Measurements from ENCODE around the gene IL17RE.

Gene IL17RE

DNA sequence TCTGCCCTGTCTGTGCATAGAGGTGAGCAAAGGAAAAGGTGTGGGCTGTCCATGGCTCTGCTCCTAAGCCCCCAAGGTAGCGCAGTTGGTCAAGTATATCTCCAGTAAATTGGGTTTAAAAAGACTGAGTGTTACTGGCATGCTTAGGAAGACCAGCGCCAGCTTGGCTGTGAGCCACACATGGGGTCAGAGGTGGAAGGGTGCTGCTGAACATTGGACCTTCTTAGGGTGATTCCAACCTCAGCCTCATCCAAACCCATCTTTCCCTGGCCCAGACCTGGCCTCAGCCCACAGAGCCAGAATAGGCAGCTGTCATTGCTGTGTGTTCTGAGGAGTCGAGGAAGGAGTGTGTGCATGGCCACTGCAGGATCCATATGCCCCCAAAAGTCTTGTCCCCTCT lies 5.6 kb downstream of the IL17RE start:
- no peak for DNase-seq

DNA sequence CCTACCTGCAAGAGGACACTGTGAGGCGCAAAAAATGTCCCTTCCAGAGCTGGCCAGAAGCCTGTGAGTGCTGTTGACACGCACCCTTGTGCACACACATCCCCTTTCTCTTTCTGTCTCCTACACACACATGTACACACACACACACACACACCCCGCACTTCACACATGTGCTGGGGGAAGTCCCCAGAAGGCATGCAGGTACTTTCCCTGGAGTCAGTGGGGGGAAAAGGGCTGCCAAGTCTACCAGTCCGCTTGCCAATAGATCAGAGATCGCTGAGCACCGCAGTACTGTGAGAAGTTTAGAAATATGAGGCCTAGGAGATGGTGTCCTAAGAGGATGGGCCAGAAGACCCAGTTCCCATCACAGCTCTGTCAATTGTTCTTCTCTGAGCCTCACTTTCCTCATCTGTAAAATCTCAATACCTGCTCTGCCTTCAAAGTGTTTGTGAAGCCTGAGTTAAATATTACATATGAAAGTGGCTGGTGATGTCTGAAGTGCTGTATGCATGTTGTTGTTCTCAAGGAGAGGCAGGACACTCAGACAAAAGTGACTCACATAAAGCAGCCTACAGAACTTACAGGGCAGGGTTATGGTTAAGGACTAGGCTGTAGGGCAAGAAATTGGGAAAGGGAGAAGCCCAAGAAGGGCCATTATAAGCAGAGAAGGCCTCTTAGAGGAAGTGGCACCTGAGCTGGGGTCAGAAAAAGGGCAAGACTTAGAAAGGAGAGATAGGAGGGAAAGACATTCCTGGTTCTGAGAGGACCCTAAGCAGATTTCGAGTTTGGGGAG lies 6.8 kb downstream of the IL17RE start:
- DNase-seq, result no peak

DNA sequence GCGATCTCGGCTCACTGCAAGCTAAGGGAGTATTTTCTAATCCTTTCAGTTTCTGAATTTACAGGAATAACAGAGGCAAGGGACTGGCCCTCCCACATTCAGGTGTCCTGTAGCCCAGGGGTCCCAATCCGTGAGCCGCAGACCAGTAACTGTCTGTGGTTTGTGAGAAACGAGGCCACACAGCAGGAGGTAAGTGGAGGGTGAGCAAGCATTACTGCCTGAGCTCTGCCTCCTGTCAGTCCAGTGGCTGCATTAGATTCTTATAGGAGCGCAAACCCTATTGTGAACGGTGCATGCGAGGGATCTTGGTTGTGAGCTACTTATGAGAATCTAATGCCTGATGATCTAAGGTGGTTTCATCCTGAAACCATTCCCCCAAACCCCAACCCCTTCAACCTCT lies 9.2 kb downstream of the IL17RE start:
- no peak for DNase-seq

DNA sequence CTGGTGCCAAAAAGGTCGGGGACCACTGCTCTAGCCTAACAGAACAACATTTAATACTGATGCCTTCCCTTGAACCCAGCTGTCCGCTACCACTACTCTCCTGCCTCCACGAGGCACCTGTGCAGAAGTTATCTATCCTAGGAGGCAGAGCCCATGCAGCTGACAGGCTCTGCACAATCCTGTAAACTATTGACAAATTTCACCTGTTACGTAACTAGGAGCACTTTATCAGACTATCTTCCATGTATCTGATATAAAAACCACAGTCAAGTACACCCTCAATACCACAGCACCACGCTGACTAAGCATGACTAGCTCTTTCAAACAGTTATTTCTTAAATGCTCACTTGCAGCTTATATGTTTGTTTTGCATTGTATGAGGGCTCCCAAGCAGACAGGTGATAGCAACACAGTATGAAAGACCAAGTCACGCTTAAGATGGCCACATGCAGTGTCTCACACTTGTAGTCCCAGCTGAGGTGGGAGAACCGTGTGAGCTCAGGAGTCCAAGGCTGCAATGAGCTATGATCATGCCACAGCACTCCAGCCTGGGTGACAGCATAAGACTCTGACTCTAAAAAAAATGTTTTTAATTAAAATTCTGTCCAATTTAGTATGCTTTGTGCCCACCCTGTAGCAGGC lies 9.8 kb downstream of the IL17RE start:
- DNase-seq, result peak in 1 of 2 donors; percentile 42

DNA sequence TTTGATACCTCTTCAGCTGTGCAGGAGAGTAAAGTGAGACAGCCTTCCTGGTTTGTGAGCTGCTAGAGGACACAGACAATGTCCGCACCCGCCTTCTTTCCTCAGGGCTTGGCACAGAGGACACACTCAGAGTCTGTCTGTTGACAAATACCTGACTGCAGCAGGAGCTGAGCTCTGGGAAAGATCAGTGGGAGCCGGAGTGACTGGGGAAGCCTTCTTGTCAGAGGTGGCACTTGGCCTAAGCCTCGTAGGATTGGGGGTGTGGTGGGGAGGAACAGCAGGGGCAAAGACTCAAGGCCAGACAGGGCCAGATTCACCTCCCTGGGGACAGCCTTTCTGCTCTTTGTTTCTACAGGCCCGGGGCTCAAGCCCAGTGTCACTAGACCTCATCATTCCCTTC lies 11.0 kb downstream of the IL17RE start:
- DNase-seq, result no peak

DNA sequence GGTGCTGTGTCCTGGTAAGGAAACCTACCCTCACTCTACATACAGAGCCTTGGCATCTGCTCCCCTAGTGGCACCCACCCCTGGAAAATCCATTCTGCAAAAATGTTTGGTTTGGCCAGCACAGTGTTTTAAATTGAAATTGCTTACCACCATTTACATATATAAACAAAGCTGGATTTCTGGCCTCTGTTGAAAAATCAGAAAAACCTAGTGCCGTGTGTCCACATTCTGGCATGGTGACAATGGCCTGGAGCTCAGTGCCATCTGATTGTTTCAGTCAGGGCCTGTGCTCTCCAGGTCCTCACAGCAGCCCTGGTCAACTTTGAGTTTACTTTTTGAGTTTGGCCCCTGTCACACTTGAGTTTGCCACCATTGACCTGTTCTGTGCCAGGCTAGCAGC lies 11.4 kb downstream of the IL17RE start:
- DNase-seq, result no peak

DNA sequence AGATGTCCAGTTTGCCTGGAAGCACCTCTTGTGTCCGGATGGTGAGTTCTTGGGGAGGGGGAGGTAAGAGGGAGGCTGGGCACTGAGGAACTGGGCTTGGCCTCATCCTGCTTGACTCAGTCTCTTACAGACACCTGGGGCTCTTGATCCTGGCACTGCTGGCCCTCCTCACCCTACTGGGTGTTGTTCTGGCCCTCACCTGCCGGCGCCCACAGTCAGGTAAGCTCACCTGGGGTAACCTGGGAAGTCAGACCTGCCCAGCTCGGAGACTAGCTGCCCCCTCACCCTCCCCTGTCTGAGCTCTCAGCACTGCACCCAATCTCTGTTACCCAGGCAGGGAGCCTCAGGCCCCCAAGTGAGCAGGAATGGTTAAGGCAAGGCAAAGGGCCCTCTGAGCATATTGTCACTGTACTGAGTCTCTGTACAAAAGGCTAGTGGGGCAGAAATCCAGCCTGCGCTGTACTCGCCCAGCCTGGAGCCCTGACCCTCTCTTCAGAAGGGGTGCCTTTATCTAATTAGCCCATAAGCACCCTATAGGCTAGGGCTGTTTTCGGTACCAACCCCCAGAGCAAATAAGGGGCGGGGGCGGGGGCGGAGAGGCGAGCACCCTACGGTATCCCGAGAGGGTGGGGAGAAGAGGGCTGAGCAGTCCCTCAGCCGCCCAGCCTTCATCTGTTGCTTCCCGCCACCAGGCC lies 12.1 kb downstream of the IL17RE start:
- no peak for DNase-seq

DNA sequence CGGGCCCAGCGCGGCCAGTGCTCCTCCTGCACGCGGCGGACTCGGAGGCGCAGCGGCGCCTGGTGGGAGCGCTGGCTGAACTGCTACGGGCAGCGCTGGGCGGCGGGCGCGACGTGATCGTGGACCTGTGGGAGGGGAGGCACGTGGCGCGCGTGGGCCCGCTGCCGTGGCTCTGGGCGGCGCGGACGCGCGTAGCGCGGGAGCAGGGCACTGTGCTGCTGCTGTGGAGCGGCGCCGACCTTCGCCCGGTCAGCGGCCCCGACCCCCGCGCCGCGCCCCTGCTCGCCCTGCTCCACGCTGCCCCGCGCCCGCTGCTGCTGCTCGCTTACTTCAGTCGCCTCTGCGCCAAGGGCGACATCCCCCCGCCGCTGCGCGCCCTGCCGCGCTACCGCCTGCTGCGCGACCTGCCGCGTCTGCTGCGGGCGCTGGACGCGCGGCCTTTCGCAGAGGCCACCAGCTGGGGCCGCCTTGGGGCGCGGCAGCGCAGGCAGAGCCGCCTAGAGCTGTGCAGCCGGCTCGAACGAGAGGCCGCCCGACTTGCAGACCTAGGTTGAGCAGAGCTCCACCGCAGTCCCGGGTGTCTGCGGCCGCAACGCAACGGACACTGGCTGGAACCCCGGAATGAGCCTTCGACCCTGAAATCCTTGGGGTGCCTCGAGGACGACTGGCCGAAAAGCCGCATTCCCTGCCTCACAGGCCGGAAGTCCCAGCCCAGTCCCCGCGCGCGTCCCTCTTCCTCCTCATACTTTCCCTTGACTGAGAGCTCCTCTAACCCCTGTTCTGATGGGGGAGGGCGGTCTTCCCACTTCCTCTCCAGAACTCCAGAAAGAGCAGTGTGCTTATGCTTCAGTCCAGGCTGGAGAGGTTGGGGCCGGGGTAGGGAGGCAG lies 12.8 kb downstream of the IL17RE start:
- peak in 1 of 2 donors; percentile 26 for DNase-seq

DNA sequence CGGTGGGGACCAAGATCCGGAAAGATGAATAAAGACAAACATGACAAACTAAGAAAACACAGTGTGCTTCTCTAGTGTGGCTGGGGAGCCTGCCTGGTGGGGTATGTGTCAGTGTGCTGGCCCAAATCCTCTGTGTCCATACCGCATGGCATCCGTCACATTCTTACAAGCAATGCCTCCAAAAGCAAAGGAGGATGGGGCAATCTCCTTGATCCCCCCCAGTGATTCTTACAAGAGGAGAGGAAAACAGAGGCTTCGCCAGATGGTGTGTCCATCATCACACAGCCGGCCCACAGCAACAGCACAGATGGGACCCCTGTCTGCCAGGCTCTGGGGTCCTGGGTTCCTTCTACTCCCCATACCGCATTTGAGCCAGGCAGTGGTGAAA lies 13.7 kb downstream of the IL17RE start:
- no peak for DNase-seq

DNA sequence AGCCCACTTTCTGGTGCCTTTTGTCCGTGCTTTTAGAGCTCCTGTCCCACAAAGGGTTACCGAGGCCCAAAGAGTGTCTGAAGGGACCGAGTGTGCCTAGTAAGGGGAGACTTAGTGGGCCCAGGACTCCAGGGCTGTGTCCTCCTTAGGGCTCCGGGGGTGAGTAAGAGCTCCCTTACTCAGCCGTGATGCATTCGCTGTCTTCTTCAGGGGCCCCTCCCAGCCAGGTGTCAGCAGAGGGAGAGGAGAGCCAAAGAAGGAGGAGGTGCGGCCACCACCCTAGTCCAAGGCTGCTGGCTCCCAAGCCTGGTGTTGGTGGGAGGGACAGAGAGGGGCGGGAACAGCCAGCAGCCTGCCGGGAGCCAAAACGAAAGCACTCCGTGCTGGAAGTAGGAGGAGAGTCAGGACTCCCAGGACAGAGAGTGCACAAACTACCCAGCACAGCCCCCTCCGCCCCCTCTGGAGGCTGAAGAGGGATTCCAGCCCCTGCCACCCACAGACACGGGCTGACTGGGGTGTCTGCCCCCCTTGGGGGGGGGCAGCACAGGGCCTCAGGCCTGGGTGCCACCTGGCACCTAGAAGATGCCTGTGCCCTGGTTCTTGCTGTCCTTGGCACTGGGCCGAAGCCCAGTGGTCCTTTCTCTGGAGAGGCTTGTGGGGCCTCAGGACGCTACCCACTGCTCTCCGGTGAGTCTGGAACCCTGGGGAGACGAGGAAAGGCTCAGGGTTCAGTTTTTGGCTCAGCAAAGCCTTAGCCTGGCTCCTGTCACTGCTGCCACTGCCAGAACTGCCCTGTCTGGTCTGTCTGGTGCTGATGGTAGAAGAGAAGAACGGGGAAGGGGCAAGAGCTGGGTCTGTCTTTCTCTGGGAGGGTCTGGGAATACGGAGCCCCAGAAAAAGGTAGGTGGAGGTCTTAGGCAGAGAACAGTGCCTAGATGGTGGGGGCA lies 14.4 kb downstream of the IL17RE start, which contains the start of gene IL17RC:
Gene IL17RC (plus strand): TSS at position 365 of the 947 bp plus-strand sequence. CDS start 218 bp downstream, at position 583.
- DNase-seq, result peak in 1 of 2 donors; percentile 24

DNA sequence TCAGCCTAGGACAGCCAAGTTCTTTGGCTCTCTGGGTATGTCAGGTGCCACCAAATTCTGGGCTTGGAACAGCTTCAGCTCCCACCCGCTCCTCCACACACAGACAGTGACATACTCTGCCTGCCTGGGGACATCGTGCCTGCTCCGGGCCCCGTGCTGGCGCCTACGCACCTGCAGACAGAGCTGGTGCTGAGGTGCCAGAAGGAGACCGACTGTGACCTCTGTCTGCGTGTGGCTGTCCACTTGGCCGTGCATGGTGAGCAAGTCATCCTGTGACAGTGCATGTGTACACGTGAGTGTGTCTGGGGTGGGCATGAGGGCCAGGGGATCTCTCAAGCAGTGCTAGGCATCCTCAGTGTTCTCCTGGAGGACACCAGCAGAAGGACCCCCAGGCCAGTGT lies 15.2 kb downstream of the IL17RE start:
- no peak for DNase-seq

DNA sequence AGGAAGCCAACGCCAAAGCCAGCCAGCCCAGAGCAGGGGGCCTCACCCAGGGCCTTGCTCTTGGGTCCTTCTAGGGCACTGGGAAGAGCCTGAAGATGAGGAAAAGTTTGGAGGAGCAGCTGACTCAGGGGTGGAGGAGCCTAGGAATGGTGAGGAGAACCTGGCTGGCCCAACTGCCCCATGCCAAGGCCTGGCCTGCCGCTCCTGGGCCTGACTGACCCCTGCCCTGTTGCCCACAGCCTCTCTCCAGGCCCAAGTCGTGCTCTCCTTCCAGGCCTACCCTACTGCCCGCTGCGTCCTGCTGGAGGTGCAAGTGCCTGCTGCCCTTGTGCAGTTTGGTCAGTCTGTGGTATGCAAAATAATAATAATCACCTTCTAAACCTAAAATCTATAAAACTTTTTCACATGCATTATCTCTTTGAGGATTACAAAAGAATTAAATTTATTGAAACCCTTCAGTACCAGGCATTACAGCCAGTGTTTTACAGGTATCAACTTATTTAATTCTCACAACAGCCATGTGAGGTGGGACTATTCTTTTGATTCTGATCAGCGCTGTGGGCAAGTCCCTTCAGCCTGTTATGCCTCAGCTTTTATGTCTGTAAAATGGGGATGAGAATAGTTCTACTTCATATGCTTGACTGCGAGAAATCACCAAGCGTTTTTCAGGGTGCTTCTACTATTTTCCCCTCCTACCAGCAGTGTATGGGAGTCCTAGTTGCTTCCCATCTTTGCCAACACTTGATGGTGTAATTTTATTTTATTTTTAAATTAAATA lies 15.8 kb downstream of the IL17RE start:
- no peak for DNase-seq

DNA sequence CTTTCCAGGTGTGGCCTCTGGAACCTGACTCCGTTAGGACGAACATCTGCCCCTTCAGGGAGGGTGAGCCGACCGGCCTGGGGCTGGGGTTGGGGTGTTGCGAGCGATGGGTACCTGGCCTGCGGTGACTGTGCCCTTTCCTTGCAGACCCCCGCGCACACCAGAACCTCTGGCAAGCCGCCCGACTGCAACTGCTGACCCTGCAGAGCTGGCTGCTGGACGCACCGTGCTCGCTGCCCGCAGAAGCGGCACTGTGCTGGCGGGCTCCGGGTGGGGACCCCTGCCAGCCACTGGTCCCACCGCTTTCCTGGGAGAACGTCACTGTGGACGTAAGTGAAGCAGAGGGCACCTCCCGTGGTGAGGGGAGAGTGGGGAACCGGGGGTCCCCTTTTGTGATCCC lies 25.5 kb downstream of the IL17RE start:
- no peak for DNase-seq

DNA sequence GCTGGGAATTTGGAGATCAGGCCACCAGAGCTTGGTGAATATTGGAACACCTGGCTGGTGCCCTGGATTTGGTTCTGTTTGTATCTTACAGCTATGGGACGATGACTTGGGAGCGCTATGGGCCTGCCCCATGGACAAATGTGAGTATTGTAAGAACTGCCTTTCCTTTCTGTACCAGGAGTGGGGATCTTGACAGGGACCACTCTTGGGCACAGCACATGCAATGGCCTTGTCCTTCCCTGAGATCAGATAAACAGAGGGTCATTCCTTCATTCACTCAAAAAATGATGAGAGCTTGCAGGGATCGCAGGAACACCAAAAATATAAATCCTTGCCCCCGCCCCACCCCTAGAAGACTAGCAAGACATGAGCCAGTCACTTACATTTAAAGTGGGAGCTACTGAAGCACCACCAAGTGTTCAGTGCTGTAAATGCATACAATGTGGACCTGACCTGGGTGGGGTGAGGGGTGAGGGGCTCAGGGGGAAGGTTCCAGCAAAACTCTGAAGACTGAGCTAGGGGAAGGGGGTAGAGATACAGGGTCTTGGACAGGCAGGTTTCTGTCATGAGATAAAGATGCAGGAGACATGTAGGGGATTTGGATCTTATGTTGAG lies 28.3 kb downstream of the IL17RE start:
- DNase-seq, result peak in 1 of 2 donors; percentile 13

DNA sequence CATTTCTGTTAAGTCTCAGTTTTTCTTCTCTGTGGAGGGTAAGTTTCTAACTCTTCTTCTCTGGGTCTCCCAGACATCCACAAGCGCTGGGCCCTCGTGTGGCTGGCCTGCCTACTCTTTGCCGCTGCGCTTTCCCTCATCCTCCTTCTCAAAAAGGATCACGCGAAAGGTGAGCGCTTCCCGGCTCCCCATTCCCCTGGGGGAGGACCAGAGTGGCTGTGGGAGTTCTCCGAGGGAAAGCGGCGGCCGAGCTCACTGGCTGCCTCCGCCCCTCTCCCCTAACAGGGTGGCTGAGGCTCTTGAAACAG lies 29.8 kb downstream of the IL17RE start:
- no peak for DNase-seq

DNA sequence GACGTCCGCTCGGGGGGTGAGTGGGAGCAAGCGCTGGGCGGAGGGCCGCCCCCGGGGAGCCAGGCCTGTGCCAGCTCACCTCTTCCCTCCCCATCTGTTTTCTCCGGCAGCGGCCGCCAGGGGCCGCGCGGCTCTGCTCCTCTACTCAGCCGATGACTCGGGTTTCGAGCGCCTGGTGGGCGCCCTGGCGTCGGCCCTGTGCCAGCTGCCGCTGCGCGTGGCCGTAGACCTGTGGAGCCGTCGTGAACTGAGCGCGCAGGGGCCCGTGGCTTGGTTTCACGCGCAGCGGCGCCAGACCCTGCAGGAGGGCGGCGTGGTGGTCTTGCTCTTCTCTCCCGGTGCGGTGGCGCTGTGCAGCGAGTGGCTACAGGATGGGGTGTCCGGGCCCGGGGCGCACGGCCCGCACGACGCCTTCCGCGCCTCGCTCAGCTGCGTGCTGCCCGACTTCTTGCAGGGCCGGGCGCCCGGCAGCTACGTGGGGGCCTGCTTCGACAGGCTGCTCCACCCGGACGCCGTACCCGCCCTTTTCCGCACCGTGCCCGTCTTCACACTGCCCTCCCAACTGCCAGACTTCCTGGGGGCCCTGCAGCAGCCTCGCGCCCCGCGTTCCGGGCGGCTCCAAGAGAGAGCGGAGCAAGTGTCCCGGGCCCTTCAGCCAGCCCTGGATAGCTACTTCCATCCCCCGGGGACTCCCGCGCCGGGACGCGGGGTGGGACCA lies 30.4 kb downstream of the IL17RE start:
- DNase-seq, result peak; percentile 90

DNA sequence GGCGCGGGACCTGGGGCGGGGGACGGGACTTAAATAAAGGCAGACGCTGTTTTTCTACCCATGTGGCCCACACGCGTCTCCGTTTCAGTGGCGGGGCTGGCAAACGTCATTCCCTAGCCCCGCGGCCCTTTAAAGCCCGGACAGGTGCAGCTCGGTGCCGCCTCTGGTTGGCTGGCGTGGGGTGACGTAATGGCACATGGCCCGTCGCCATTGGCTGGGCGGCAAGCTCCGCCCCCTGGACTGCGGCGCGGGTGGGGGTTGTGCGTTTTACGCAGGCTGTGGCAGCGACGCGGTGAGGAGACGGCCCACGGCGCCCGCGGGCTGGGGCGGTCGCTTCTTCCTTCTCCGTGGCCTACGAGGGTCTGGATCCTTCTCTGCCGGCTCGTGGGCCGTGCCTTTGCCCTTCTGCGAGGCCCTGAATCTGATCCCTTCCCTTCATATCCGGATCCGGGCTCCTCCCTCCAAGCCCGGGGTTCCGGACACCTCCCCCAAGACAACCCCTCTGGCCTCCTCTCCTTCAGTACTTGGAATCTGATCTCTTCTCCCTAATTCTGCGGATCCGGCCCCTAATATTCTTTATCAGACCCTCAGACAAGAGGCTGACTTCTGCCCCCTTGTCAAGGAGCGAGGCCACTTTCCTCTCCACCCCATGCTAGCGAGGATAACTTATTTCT lies 31.1 kb downstream of the IL17RE start, which contains the start of gene CRELD1:
Gene CRELD1 (plus strand): TSS at position 274 of the 674 bp plus-strand sequence. CDS start 605 bp downstream, outside the sequence.
- peak; percentile 97 to 98 for DNase-seq

DNA sequence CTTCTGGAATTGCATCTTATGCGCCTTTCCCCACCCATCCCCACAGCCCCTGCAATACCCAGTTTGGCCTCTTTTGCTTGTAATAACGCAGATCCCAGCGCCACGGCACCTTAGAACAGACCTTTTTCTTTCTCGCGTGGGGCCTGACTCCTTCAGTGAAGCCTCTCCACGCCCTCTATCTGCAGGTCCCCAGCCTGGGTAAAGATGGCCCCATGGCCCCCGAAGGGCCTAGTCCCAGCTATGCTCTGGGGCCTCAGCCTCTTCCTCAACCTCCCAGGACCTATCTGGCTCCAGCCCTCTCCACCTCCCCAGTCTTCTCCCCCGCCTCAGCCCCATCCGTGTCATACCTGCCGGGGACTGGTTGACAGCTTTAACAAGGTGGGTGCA lies 31.6 kb downstream of the IL17RE start:
- DNase-seq, result peak; percentile 44 to 54

DNA sequence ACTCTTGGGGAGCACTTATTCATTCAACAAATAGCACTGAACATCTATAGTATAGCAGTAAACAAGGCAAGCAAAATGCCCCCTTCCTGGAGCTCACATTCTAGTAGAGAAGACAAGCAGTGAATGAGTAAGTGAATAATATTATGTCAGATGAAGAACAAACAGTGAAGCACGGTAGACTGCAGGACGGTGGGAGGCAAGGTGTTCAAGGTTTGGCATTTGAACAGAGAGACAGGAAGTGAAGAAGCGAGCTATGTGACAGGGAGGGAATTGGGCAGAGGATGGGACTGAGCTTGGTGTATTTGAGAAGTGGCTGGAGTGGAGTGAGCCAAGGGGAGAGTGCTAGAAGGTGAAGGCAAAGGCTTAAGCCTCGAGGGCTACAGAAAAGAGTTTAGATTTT lies 32.3 kb downstream of the IL17RE start:
- no peak for DNase-seq

All from CD4-positive, alpha-beta T cell treated with Interleukin-4 for 1 hour (primary cell).